HG03521 (cell line): ENCODE data around the gene KCNJ6.
"Not testable (repeated sequence)": the region's sequence is repeated elsewhere in the genome, so short reads cannot be mapped to it uniquely, and the experiment has no call there.

ENCODE experiments used
- ATAC-seq: cut with Tn5 transposase; IDR thresholded peaks from one replicate; pipeline ENCODE4 v1.9.1; 2021; ENCODE audit warnings: mild to moderate bottlenecking, moderate library complexity; ENCODE audit not compliant: unreplicated experiment

Gene KCNJ6

DNA sequence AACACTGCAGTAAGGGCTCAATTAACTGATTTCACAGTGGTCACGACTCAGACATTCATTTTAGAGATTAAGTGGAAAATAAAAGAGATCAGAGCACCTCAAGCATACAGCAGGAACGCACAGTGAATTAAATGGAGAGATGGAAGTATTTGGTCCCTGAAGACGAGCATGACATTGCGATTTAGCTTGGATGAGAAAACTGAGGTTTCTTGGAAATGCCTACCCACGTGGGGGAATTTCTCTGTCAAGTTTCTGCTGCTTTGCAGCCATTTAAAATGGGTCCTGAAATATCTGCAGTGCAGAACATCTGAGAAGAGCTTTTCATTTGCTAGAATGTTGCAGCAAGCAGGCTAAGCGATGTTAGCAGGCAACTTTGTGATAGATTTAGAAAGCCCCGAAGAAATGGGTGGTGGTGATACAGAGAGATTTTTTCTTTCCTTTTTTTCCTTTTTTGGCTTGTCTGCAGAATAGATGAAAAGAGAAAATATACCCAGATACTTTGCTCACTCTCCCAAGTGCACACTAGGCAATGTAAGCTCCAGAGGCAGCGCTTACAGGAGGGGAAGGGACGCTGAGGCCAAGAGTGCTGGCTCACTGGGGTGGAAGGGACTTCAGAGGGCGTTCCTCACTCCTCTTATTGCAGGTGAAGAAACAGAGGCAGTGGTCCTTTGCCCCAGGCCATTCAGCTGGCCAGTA lies 258.0 kb downstream of the KCNJ6 start:
- ATAC-seq: no peak

DNA sequence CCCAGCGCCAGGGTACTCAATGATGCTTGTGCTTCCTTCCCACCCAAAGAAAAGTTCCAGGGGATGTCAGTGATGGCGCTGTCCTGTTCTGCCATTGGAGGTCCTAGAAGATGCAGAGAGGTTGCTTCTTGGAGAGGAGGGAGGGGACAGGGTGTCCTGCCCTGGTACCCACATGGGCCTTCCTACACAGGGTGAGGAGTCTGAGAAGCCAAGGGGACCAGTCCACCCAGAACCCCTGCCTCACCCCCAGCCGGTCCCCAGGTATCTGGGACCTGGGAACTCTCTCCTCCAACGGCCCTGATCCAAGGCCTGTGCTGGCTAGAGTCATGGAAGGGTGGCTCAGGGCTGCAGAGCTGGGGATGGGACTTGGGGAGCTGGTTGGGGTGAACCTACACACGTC lies 259.4 kb downstream of the KCNJ6 start:
- ATAC-seq: no peak

DNA sequence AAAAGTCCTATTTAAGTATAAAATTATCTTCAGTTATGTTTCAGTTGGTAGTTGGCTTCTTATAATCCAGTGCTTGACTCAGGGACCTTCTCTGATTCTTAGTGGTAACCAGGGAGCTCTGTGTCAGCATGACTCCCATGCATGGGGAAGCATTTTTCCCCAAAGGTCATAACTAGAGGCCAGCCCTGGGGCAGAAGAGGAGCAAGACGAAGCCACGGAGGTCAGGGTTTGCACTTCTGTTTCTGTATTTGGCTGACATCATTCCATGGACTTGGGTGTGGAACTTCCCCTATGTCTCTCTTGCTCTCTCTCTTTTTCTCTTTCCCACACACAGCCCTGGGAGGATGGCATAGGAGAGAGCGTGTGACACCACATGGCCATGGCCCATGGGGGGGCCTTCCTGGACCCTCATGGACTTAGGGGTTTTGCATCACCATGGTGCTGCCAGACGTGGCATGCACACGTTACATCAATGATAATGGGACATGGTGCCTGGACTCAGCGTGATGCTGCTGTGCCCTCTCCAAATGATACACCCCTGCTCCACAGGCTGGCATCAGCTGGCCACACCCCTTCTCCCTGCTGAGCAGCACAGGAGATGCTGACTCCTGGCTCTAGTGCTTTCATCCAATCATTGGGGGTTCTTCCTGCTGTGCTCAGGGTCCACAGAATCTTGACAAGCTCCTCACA lies 260.5 kb downstream of the KCNJ6 start:
- no peak for ATAC-seq

DNA sequence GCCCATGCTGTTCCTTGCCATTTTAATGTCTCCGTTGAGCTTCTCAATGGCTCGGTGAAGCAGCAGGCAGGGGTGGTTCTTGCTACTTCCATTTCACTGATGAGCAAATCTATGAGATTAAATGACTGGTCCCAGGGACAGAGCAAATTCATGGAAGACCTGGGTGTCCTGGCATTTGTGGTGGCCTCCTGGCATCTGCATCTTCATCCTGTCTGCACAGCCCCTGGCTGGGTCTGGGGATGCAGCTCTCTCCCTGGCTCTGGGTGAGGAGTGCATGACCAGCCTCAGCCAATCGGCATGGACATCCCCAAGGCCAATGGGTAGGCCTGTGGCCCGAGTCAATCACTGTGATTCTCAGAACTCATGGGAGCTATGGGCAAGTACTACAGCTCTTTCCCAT lies 261.7 kb downstream of the KCNJ6 start:
- ATAC-seq: no peak

DNA sequence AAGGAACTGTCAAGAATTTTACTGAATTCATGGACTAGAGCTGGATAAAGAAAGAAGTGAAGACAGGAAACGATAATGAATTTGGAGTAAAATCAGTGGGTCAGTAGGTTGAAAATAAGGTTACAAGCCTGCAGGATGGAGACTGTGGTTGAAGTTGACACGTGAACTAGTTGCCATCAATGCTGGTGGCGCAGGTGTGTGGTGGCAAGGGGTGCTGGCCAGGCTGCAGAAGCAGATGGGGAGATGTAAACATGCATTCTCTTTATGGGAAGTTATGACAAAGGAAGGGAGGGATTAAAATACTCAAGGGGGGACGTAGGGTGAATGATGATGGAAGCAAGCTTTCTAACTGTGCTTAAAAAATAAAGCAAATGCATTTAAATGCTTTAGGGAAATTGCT lies 263.1 kb downstream of the KCNJ6 start:
- no peak for ATAC-seq

DNA sequence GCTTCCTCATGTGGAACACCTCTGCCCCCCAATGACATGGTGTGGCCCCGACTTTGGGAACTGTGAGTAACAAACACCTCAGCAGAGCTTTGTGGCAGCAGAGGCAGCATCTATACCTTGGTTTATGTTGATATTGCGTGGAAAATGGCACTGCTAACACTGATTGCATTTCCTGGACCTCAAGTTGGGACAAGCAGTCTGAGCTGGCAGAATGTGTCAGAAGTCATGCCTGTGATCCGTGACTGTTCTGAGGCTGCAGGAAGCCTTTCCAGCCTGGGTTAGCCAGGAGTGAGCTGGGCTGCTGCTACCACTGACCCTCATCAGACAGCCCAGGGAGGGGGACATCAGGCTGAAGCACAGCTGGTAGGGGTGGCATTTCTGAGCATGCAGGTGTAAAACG lies 268.5 kb downstream of the KCNJ6 start:
- ATAC-seq: no peak

DNA sequence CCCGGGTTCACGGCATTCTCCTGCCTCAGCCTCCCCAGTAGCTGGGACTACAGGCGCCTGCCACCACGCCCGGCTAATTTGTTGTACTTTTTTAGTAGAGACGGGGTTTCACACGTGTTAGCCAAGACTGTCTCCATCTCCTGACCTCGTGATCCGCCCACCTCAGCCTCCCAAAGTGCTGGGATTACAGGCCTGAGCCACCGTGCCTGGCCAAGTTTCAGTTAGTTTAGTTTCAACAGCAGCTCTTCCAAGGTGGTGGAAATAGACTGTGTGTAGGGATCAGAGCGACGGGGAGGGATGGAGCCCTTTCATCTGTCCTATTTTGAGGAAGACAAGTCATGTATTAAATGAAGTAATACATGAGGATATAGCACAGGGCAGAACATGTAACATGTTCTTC lies 269.5 kb downstream of the KCNJ6 start:
- not testable (repeated sequence) for ATAC-seq

DNA sequence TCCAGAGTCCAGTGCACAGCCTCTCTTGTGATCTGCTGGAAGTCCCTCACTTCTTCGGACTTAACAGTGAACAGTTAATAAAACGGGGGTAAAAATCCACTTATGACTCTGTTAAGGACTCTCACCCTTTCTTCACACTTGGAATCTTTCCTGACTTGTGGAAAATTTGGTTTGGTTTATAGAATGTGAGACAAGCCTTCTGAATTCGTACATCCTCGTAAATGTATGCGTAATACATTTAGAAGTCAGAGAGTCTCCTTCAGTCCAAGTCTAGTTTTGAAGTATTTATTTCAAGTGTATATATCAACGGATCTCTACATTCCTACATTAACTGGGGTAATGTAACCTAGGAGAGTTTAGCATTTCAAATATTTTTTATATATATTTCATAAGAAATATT lies 270.4 kb downstream of the KCNJ6 start:
- no peak for ATAC-seq

DNA sequence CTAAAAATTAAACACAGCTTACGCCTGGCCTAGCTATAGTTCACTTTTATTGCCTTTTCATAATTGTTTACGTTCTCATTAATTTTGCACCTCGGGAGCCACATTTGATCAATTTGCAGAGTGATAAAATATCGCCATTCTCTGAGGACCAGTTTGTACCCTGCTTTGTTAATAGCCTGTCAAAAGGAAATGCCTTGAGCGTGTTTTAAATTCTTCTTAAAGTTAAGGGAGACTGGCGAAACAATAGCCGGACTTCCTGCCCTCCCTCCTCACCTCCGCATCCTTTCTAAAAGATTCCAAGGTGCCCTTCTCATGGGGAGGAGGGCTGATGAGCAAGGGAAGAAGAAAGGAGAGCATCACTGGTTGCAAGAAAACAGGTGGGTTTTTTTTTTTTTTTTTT lies 271.6 kb downstream of the KCNJ6 start:
- ATAC-seq: no peak

DNA sequence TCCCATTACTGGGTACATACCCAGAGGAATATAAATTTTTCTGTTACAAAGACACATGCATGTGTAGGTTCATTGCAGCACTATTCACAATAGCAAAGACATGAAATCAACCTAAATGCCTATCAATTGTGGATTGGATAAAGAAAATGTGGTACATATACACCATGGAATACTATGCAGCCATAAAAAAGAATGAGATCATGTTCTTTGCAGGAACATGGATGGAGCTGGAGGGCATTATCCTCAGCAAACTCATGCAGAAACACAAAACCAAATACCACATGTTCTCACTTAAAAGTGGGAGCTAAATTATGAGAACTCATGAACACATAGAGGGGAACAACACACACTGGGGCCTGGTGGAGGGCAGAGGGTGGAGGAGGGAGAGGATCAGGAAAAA lies 272.4 kb downstream of the KCNJ6 start:
- ATAC-seq: not testable (repeated sequence)

DNA sequence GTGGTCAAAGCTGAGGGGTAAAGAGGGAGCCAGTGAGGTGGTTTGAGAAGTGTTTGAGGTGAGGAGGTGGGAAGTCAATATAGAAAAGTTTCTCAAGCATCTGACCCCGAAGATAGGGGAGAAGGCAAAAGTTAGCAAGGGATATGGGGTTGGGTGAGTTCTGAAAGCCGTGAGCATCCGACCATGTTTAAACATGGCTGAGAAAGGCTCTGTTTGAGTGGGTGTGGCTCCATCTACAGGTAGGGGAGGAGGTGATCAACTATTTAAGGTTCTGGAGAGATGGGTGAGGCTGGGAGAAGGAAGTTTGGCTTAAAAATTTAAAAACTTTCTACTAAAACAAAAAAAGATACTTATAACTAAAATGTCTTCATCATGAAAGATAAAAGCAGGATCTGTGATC lies 273.8 kb downstream of the KCNJ6 start:
- ATAC-seq: no peak

DNA sequence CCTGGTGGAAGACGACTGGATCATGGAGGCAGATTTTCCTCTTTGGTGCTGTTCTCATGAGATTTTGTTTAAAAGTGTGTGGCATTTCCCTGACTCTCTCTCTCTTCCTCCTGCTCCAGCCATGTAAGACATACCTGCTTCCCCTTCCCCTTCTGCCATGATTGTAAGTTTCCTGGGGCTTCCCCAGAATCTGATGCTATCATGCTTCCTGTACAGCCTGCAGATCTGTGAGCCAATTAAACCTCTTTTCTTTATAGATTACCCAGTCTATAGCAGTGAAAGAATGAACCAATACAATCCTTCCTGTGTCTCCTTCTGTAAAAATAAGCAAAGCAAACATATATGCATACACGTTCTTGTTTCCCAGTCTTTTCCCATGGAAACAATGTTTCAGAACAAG lies 276.5 kb downstream of the KCNJ6 start:
- no peak for ATAC-seq

DNA sequence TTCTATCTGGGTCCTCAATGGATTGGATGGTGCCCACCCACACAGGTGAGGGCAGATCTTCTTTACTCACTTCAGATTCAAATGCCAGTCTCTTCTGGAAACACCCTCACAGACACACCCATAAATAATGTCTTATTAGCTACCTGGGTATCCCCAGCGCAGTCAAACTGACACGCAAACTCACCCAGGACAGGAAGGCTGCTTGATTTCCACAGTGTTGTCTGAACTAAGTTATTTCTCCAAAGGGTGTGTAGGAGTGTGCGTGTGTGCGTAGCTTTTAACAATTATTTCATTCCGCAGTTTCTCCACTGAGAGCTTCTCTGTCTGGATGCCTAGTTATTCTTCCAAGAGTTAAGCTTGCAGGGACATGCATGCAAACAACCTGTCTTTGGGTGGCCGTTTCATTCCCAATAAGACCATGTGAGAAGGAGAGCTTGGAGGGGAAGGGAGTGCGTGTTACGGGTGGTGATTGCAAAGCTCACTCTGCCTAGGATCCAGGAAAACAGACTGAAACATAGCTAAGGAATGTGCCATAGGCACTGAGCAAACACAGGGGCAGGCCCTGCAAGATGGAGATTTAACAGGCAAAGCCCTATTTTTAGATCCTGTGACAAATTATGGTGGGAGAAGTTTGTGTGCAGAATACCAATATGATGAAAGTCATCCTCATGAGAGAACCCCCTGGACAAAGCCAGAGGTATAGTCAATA lies 280.0 kb downstream of the KCNJ6 start:
- ATAC-seq: no peak

DNA sequence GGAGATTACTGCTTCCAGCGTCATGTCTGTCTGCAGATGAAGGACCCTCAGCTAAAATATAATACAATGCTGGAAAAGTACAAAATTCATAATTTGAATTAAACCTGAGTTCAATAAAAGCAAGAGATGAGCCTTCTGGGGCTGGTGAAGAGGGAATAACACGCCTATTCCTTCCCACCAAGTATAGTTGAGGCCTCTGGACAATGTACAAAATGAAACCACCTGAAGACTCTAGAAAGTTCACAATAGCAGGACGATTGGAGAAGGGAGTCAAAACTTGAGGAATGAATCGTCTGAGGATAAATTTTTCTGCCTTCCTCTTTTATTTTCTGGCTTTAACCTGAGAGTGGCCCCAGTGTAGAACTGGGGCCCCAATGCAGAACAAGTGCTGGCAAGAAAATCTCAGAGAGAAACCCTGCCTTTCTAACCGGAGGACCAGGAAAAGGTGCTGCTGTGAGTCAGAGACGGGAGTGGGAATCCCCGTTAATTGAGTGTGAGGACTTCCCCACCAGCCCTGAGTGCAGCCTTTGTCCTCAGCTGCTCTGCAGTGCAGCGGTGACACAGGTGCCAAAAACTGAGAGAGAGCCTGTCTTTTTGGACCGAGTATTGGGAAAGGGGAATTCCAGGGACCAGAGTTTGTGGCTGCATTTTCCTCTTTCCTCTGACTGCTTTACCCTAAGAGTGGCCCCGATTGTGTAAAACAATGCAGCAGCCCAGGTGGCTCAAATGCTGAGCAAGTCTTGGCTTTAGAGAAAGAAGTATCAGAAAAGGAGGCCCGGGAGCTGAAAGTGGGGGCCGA lies 284.7 kb downstream of the KCNJ6 start:
- ATAC-seq: no peak

DNA sequence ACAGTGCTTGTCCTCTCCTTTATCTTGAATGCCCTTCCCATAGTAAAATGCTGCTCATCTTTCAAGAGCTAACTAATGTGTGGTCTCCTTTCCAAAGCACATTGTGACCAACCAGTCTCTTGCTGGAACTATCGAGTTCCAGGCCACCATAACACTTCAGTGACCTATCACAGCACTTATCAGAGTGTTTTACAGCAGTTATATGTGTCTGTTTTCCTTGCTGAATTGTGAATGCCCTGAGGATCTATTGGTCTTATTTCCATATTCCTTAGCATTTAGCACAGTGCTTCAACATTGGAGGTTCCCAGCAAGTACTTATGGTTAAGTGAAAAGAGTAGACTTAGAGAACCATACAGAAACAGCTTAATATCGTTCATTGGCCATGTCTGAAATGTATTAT lies 285.4 kb downstream of the KCNJ6 start:
- ATAC-seq: no peak

DNA sequence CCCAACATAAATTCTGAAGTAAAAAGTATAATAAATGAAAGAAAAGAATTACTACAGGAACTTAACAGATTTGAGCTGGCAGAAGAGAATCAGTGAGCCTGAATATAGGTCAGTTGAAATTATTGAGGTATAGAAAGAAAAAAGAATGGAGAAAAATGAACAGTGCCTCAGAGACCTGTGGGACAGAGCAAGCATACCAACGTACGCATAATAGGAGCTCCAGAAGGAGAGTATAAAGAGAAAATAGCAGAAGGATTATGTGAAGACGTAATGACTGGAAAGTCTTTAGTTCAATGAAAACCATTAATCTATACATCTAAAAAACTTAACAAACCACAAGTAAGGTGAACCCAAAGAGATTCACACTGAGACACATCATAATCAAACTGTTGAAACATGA lies 287.9 kb downstream of the KCNJ6 start:
- no peak for ATAC-seq

DNA sequence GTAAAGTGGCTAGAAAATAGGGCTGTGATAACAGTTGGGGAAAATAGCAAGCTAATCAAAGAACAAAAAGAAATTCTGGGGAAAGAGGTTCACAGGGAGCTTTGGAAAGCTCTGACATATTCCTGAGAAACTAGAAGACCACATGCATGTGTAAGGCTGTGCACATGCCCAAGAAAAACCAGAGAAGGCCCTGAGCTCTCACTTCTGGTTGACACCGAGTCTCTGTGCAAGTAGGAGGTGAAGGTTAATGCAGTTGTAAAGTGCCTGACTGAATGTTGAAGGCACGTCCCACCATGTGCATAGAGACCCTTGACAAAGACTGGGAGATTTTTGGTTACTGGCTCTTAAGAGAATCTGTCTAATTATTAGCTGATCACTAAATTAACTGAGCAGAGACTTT lies 288.7 kb downstream of the KCNJ6 start:
- no peak for ATAC-seq

DNA sequence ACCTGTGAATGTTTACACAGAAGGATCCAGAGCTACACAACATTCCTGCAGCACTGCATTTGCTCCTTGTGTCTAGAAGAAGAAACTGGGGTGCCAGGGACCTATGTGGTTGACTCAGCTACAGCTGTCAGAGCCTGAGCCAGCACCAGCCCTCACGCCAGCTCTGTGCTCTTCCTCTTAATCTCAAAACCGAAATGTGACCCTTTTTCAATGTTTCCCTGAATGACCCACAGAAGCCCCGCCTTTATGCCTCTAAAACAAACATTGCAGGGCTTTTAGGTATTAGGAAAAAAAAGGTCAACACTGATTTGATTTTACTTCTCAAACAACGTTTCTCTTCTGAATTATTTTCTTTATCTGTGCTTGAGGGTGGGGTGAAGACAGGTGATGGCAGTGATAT lies 289.2 kb downstream of the KCNJ6 start:
- ATAC-seq: no peak

DNA sequence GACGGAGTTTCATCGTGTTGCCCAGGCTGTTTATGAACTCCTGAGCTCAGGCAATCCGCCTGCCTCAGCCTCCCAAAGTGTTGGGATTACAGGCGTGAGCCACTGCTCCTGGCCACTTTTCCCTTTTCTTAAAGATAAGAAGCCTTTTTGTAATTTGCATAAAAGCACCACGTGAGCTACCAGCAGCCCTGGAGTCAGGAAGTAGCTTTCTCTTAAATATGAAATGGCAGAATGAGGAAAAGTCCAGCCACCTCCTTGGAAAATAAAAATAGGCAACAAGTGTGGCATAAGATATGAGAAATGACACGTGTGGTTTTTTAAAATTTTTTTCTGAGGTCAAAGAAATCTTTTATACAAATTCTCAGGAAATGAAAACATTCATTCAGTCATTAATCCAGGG lies 289.9 kb downstream of the KCNJ6 start:
- ATAC-seq: no peak

DNA sequence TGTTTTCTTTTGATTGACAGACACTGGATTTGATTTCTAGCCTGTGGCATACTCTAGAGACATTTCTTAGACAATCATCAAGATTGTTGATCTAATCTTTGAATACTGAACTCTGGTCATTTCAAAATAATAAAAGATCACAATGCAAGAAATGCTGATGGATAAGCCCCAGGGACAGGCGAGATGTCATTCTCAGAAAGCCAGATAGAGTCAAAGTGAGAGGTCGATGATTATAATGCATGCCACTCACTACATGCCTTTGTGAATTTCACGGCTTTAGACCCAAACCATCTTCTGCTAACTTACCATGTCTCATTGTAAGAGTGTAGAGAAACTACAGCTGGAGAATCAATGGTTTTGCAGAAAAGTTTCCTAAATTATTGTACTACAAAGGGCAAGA lies 292.6 kb downstream of the KCNJ6 start:
- ATAC-seq: no peak

DNA sequence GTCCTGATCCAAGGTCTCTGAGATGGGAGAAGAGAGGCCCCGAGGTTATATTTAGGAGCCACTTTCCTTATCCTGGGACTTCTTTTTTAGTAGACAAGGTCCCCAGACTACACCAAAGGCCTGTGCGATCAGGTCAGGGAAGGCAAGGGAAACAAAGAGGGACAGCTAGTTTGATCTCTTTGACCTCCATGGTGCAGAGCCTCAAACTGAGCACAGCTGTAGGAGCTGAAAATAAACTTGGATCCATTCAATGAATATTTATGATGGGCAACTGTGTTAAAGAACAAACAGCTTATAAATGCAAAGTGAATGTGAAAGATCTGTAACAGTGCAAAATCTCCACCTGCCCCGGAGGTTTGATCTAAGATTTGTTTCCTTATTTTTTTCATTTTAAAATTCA lies 293.1 kb downstream of the KCNJ6 start:
- ATAC-seq: no peak
